ENCODE measurements around the gene OR6C70.
"Not testable (repeated sequence)": the region's sequence is repeated elsewhere in the genome, so short reads cannot be mapped to it uniquely, and the experiment has no call there.

Gene OR6C70

GRCh38 chr12:55470088-55470829, at the start of gene OR6C70:
TSS of gene OR6C70 (minus strand) at chr12:55470138. CDS start at chr12:55470138, 0 bp downstream.
- DNase-seq, result no peak

GRCh38 chr12:55516391-55516790, 46.5 kb upstream of the OR6C70 start:
- DNase-seq, result no peak

DNA sequence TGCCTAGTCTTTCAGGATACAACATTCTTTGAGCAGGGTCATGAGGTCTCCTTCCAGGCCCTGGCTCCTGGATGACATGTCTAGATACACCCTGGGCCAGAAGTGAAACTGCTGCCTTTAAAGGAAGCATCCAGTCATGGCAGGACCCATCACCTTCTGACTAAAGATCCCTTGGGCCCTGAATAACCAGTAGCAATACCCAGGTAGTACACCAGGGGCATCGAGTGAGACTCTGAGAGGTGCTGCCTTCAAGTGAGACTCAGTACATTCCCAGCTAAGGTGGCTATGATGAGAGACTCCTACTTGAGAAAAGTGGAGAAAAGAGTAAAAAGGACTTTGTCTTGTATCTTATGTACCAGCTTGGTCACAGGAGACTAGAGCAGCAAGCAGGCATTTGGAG, 45.8 kb upstream of the OR6C70 start:
- DNase-seq, result no peak

DNA sequence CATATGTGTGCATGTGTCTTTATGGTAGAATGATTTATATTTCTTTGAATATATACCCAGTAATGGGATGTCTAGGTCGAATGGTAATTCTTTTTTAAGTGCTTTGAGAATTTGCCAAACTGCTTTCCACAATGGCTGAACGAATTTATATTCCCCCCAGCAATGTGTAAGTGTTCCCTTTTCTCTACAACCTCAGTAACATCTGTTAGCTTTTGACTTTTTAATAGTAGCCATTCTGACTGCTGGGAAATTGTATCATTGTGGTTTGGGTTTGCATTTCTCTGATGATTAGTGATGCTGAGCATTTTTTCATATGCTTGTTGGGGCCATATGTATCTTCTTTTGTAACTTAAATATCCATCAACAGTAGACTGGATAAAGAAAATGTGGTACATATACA, 31.7 kb upstream of the OR6C70 start:
- no peak for DNase-seq

DNA sequence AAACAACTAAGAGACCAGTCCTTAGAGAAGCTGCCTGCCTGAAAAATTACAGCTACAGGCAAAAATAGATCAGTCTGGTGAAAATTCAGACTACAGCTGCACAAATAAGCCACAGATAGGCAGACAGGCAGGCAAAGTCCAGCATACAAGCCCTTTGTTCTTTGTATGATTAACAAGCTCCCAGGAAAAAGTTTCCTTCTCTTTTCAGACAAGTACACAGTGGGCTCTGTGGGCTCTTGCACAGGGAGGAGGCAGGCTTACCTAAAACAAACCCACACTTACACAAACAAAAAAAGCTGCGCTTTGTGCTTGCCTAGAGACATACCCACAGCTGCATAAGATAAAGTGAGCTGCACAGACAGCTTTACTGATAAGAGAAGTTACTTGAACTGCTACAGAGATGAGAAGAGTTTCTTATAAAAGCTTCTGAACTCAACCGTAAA, 29.9 kb upstream of the OR6C70 start:
- no peak for DNase-seq

- DNase-seq, result no peak
These were observed 29.3 kb upstream of the OR6C70 start for GRCh38 chr12:55499231-55499630.

DNA sequence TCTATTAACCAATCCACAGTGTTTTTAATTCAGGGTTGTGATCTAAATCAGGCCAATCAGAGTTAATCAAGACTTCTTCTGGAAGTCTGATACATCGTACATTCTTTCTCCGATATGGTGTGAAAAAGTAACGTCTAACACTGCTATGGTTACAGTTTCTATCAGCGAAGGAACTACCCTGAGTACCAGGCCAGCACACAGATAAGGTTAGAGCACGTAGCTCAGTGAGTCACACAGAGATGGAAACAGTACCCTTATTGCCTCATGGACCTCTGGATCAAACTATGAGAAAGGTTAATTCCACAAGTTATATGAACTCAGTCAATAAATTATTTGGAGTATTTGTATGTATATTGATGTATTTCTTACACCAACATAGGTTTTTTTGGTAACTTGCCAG, 25.6 kb upstream of the OR6C70 start:
- DNase-seq, result no peak

DNA sequence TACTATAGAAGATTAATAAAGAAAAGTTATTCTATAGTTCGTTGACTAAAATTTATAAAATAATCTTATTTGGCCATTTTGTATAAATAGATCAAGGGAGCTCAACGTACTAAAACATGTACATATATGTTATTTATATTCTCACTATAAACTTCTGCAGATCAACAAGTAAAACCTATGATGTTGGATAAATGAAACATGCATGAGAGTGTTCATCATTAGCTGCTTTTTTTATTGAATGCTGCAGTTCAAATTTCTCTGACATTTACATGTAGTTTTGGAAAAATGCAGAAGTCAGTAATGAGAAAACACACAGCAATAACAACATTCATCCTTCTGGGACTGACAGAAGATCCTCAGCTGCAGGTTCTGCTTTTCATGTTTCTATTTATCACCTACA, 22.1 kb upstream of the OR6C70 start, which contains the start of gene OR6C68:
Gene OR6C68, plus strand, starts transcription at position 301 of the 400 bp plus-strand sequence. Its CDS starts 0 bp downstream, at position 301.
- DNase-seq, result no peak

GRCh38 chr12:55484284-55484683, 14.3 kb upstream of the OR6C70 start:
- DNase-seq, result not testable (repeated sequence)

- not testable (repeated sequence) for DNase-seq
These were observed 9.2 kb upstream of the OR6C70 start for GRCh38 chr12:55479136-55479535.

- no peak for DNase-seq
These were observed 2.3 kb upstream of the OR6C70 start for GRCh38 chr12:55472264-55472663.

GRCh38 chr12:55469291-55469690, 647 bp downstream of the OR6C70 start:
- DNase-seq, result no peak

DNA sequence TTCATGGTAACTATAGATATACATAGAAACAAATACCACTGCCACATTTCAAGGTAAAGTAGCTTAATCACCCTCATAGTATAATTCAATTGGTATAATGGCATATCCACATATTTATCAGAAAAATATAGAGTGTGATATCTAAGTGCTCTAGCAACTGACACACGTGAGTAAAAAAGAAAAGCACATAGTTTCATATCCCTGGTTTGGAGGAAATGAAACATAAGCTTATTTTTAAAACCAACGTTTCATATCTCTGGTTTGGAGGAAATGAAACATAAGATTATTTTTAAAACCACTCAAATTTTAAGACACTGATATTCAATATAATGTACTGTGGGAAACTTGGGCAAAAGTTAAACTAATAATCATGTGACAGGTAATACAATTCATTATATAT, 2.1 kb downstream of the OR6C70 start:
- DNase-seq, result no peak

DNA sequence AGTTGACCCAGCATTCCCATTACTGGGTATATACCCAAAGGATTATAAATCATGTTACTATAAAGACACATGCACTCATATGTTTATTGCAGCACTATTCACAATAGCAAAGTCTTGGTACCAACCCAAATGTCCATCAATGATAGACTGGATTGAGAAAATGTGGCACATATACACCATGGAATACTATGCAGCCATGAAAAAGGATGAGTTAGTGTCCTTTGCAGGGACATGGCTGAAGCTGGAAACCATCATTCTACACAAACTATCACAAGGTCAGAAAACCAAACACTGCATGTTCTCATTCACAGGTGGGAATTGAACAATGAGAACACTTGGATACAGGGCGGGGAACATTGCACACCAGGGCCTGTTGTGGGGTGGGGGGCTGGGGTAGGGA, 5.0 kb downstream of the OR6C70 start:
- not testable (repeated sequence) for DNase-seq

GRCh38 chr12:55448825-55449224, 21.1 kb downstream of the OR6C70 start:
- no peak for DNase-seq

DNA sequence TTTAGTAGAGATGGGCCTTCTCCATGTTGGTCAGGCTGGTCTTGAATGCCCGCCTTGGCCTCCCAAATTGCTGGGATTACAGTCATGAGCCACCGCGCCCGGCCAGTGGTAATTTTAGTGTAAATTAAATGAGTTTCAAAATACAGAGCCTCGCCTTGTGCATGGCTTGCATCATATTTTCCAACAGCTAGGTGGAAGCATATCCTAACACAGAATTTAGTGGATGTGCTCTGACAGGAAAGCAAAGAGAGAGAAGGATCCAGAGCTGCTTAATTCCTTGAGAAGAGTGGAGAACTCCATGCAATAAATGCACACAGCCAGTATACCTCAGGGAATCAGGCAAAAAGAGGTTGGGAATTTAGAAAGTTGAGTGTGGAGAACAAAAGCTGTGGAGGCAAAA, 23.6 kb downstream of the OR6C70 start:
- DNase-seq, result no peak

- DNase-seq, result no peak
These were observed 24.6 kb downstream of the OR6C70 start for GRCh38 chr12:55445357-55445756.

DNA sequence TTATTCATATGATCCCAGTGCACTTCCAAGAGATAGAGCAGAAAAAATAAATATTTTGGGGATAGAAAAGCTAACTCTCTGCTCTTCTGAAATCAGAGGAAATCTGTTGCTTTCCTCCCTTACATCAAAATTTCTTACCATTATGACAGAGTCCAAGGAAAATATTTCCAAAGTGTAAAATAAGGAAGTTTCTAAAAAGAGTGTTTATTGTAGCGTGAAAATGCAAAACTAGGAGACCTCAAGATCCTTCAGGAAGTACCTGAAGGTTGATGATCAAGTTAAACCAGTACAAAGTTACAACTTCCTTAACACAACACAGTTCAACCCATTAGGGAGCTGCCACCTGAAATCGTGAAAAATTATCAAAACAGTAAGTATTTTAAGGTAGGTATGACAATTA, 26.2 kb downstream of the OR6C70 start, which contains the start of gene OR6C2:
Gene OR6C2, plus strand, starts transcription at position 301 of the 400 bp plus-strand sequence. CDS start 8,138 bp downstream, outside the sequence.
- DNase-seq, result no peak

DNA sequence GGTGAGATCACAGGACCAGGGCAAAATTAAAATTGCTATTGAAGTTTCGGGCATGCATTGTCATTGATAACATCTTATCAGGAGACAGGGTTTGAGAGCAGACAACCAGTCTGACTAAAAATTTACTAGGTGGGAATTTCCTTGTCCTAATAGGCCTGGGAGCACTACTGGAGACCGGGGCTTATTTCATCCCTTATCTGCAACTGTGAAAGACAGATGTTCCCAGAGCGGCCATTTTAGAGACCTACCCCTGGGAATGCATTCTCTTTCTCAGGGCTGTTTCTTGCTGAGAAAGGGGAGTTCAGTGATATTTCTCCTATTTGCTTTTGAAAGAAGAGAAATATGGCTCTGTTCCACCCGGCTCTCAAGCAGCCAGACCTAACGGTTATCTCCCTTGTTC, 28.7 kb downstream of the OR6C70 start:
- DNase-seq, result not testable (repeated sequence)

- no peak for DNase-seq
These were observed 41.4 kb downstream of the OR6C70 start for GRCh38 chr12:55428331-55429243.

- DNase-seq, result no peak
These were observed 44.0 kb downstream of the OR6C70 start, which contains the start of gene OR6C76 for GRCh38 chr12:55425954-55426353. TSS of gene OR6C76 (plus strand) at chr12:55426254. CDS start at chr12:55426254, 0 bp downstream.

DNA sequence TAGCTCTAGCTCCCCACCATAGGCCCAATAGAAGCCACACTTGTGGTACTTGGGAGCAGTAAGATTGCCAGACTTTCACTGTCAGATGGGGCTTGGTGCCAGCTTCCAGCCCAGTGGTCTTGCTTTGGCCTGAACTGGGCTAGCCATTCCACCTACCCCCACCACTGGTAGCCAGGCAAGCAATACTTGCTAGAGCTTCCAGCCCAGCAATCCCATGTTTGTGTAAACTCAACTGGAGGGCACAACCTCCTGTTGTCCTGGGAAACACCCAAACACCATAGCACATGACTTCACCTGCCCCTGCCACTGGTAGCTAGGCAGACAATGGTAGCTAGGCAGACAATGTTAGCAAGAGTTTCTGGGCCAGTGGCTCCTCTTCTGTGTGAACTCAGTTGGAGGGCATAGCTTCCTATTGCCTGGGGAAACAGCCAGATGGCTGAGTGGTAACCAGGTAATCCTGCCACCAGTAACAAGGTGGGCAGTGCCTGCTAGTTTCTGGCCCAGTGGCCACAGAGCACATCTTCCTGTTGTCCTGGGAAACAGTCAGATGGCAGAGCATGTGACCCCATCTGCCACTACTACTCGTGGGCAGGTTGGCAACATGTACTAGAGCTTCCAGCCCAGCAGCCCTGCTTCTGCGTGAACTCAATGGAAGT, 49.5 kb downstream of the OR6C70 start:
- no peak for DNase-seq
